Renal cortical epithelial cell (primary cell): ENCODE measurements around the gene HOXC6. TPM values are rescaled to one million over a fixed set of nuclear protein-coding genes. Genes with fewer than 3 reads are reported as not detected.

Experiments
- DNase-seq: peaks from one replicate; pipeline ENCODE4 v3.0.0-alpha.2; 2011; ENCODE audit warnings: low read depth
- total RNA-seq: library from RNA; depleted of rRNA; stranded (reverse); fragments of >200 nt; gene quantifications from 2 replicates; pipeline ENCODE4 v1.2.3, GENCODE V29; 2014

HOXC6 gene
- total RNA-seq, 1 donor from 2014 or later: 6.0 TPM

DNA sequence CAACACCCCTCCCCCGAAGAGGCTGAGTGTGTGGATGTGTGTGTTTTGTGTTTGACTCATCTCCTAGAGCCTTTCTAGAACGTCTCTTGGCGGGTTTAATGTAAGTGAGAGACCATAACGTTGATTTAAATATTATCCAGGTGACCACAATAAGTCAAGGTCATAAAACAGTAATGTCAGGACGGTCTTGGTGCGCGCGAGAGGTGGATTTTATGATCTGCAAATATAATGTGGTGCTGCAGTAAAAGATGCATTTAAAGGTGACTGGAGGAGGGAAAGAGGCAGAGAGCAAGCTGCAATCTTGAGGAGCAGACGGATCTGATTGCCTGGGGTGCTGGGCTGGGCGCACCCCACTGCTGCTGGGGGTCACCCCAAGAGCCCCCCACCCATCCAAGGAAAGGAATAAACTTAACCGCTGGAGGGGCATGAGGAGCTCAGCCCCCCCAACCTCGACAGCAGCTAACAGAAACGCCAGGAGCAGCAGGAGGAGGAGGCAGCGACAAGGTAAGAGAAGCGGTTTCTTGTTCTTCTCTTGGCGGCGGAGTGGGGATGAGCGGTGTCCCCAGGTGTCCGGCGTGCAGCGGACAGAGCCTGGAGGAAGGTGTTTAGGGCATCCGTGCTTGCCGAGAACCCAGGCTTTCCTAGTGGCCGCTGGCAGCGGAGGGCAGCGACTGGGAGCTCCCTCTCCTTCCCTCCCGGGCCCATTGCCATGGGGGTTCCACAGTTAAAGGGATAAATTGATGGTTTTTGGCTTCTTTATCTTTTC lies 37.7 kb upstream of the HOXC6 start:
- peak; percentile 60 for DNase-seq

DNA sequence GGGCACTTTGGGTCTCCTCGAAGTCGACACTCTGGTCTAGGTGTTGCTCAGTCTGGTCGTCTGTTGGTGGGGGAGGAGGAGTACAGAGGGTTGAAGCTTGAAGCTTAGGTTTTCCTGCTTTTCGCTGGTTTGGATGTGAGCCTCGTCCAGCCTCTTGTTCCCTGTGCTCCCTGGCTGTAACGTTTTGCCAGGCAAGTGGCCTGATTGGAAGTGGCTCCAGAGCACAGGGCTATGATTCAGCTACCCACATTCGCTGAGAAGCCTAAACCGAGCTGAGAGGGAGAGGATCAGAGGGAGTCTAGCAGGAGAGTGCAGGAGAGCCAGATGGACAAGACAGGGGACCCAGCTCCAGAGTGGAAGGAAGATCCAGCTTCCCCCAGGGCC lies 37.2 kb upstream of the HOXC6 start:
- peak; percentile 72 for DNase-seq

DNA sequence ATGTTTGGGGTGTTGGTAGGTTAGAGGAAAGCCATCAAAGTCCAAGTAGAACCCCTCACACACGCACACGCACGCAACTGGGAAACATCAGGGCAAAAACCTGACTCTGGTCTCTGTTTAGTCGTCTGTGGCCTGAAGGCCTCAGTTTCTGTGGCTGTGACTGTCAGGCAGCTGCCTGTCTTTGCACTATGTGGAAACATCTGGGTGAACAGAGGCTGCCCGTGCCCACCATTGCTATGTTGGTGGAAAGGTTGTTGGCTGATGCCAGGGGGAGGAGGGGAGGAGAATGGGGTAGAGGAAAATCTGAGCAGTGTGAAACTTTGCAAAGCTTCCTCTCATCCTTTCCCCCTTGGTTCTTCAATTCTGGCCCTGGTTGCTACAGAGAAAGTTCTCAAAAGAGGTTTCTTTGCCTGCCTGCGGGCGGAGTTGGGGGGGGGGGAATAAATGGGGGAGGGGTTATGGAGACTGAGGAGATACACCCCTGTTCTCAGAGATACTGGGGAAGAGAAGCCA lies 35.8 kb upstream of the HOXC6 start:
- DNase-seq: no peak

DNA sequence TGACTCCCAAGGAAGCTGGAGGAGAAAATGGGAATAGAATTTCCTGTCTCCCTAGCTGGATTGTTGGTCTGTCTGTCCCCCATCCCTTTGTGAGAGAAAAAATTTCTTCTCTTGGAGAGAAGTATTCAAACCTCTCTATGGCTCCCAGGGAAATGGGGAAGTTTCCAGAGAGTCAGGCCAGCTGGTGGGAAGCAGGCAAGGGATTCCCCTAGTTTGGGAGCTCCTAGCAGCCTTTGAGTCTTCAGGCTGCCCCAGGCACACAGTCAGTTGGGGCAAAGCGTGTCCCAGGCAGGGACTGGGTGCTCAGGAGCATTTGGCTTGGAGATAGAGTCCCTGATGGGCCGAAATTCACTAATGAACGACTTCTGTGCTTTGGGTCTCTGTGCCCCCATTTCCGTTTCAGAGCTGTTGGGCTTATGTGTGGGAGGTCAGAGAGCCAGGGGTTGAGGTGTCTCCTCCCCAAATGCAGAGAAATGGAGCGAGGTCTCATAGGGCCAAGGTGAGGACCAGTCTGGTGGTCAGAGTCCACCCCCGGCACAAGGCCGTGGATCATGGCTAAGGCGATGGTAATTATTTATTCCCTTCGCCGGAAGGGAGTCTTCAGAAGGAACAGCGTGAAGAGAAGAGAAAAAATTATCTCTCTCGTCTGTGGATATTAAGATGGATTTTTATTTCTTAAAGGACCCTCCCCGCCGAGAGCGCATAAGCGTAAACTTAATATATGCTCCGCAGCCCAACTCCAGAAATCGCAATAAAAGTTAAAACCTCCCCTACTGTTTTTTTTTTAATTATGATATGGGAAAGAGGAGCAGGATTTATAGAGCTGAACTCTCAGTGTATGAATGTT lies 34.9 kb upstream of the HOXC6 start:
- no peak for DNase-seq

DNA sequence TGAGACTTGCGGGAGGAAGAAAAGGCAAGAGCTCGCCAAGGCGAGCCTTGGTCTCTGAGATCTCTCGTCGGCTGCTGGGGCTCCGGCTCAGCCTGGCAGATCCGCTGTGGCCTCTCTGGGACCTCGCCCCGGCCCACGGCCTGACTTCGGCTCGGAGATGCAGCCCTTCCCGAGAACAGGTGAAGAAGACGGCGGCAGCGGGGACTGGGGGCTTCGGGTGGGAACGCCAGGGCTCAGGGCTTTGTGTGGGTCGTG lies 34.3 kb upstream of the HOXC6 start:
- no peak for DNase-seq

DNA sequence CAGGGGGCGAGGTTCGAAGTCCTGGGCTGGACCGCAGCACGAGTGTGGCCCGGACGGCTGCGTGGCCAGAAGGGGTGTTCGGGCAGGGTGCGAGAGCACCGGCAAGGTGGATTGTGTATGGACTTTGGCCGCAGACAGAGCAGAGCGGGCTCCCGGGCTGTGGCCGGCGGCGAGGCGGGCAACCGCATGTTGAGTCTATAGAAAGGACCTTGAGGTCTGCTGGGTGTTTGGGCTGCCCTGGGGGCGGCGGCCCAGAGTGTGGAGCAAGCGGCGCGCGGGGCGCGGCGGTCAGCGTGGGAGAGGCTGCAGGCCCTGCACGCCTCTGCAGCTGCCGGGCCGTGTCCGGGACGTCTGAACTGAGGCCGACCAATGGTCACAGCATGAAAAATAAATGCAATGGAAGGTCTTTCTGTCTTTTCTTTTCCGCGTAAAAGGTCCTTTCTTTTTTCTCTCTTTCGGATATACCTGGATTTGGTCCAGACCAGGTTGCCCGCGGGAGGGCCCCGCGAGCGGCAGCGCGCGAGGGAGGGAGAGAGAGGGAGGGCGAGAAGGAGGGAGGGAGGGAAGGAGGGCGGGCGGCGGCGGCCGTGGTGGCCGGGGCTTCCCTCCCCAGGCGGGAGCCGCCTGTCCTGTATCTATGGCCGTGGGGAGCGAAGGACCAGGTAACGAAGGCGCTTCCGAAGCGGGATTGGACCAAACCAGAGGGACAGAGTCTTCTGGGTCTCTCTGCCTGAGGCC lies 33.8 kb upstream of the HOXC6 start:
- no peak for DNase-seq

DNA sequence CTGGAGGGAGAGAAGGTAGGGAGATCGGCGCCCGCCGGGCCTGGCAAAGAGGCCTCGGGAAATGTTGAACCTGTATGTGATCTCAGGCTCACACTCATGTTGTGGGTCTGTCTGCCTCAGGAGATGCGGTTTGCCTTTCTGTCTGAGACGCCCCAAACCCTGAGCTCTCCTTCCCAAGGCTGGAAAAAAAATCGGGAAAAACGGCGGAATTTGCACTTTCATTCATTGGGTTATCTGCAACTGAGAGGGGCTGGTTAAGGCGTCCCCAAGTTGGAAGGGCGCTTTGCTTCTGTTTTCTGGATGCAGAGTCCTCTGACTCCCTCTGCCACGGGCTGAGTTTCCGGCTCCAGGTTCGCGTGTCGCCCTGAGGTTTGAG lies 33.2 kb upstream of the HOXC6 start:
- DNase-seq: no peak

DNA sequence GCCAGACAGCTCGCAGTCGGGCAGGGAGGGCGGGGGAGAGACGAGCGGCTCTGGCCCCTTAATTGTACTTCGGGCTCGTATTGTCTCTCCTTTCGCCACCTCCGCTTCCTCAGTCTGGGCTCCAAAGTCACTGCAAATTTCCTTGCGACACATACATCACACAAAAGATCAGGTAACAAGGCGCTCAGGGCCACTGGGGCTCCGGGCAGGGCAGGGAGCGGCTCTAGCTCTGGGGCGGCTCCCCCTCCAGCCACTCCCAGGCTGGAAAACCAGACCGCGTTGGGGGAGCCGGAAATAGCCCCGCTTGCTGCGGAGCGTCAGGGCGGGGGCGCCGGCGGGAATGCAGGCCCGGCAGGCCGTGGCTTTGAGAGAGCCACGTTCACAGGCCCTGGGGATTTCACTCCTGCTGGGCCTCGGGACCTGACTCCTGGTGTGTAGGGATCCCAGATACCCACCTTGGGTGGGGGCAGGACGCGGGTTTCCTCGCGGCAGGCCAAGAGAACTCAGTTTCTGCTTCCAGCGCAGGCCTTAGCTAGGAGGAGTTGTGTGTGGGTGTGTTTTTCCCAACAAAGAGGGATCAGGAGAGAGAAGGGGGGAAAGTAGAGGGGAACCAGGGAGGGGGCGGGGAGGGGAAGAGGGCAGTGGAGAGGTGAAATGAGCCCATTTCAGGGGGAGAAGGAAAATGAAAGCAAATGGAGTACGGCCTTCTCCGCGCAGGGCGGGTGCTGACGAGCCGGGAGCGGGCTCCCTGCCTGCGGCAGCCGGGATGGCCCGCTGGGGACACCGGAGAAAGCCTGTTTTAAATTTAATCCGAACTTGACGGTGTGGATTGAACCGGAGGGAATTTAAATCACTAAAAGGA lies 32.6 kb upstream of the HOXC6 start:
- DNase-seq: no peak

DNA sequence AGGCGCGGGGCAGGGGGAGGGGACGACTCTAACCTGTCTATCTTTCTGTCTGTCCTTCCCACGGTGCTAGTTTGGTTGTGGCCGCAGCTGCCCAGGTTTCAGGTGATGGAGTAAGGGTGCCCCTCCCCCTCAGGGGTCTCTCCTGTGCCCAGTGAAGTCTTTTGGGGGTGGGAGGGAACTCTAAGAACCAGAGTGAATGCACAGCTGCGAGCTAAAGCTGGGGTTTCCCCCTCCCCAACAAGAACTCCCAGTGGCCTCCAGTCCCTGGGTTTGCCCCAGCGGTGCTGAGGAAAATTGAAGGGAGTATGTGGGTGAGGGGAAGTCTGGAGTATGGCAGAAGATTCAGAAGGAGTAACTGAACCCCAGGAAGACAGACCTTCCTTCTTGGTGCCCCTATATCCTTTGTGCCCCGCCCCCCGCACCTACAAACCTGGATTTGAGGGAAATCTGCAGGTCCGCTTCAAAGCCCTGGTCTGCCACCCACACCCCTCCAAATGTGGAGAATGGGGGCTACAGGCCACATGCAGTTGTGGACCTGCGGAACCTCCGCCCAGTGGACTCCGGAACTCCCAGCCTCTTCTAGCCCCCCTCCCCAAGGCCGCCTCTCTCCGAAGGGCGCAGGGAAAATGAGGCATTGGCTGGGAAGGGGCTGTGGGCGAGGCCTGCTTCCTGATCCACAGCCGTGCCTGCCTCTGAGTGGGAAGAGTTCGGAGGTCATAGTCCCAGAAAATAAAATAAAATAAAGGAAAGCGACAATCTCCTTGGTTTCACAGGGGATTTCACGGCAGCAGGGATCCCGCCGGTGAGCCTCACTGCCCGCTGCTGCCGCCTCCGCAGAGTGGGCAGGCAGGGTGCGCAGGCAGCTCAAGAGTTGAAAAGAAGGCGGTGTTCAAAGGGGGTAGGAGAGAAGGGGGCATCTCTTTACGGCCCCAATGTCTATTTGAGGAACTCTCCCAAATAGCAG lies 31.7 kb upstream of the HOXC6 start:
- DNase-seq: no peak

DNA sequence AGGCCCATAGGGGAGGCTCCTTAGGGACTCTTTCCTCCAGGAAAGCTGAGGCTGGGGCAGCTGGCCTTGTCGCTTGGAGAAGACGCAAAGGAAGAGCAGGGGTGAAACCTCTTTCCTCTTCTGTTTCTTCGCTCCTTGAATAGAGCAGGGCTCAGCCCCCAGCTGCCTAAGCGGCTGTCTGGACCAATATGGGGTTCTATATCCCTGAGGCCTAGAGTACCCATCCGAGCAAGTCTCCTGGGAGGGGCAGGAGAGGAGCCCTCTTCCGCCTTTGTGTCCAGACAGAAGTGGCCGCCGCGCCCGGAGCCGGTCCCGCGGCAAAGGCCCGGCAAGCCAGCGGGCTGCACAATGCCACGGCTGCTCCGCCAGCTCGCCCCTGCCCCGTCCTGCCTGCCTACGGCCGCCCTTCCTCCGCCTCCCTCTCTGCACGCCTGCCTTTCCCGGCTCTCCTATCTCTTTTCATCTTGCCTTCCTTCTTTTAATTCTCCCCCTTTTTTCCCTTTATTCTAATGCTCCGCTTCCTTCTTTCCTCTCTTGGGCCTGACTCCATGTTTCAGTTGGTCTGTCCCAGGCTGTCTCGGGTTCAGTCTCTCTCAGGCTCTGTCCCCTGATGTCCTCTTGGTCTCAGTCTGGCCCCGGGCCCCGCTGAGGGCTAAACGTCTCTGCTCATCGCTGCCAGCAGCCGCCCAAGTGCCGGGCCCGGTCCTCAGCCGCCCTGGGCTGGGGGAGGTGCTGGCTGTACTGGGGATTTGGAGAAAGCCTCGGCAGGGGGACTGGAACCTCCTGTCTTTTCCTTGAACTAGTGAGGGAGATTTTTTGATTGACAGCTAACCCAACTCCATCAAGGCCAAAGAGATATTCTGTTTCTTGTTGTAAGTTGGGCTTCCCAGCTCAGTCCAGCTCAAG lies 30.8 kb upstream of the HOXC6 start:
- DNase-seq: no peak

DNA sequence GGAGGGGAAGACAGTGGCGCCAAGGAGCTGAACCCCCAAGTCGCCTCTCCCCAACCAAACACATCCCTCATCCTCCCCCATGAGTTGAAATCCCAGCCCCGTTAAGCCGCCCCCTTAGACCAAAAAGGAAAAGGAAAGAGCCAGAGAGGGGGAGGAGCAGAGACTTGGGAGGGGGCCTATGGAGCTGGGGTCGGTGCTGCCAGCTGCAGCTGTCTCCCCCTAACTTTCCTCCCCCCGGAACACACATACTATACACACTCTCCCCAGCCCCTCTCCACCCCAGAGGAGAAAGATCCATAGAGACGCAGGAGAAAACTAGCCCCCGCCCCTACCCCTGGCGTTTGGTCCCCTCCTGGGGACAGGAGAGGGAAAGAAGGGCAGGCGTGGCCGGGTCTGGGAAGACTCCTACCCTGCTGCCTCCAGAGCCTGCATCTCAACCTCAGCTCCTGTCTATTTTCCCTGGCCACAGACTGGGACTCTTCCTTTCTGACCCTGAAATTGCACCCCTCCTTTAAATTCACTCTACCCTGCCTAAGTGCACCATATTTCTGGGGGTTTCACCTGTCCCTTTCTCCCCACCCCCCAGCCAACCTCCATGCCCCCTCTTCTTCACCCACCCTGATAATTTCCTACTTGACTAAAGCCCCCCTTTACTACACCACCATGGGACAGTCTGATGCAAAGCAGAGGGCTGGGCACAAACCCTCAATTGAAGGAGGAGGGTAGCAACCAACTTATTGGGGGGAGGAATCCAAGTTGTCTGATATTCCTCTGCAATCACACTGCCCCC lies 29.9 kb upstream of the HOXC6 start:
- DNase-seq: no peak

DNA sequence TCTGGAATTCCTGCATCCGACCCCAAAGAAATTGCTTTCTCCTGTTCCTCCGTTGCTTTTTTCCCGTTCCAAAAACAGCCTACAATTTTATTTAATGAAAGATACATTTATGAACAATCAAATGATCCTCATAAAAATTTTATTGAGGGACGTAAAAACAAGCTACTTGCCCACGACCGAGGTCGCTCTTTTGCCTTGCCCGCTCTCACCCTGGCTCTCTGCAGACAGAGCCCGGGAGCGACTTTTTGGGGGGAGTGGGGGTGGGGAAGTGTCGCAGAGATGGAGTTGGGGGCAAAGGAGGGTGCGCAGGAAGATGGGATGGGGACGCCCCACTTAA lies 29.4 kb upstream of the HOXC6 start:
- DNase-seq: no peak

DNA sequence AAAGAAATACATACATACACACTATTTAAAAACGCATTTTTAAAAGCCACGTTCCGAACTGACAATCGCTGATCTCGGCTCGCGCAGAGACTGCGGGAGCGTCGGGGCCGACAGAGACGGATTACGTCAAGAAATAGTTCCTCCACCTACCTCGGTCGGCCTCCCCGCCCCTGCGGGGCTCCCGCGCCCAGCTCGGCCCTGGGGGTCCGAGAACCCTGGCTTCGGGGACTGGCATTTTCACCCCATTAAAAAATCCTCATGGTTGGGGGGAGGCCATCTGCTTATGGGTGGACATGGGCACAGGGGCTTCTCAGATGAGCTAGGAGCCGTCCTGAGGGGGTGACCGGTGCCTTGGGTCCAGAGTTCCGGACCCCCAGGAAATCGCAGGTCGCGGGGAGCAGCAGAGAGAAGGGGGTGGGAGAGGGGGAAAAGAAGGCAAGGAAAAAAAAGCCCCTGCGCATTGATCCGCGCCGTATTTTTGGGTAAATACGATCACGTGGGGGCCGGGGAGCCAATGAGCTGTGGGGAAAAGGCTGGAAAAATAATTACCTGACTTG lies 28.6 kb upstream of the HOXC6 start:
- no peak for DNase-seq

DNA sequence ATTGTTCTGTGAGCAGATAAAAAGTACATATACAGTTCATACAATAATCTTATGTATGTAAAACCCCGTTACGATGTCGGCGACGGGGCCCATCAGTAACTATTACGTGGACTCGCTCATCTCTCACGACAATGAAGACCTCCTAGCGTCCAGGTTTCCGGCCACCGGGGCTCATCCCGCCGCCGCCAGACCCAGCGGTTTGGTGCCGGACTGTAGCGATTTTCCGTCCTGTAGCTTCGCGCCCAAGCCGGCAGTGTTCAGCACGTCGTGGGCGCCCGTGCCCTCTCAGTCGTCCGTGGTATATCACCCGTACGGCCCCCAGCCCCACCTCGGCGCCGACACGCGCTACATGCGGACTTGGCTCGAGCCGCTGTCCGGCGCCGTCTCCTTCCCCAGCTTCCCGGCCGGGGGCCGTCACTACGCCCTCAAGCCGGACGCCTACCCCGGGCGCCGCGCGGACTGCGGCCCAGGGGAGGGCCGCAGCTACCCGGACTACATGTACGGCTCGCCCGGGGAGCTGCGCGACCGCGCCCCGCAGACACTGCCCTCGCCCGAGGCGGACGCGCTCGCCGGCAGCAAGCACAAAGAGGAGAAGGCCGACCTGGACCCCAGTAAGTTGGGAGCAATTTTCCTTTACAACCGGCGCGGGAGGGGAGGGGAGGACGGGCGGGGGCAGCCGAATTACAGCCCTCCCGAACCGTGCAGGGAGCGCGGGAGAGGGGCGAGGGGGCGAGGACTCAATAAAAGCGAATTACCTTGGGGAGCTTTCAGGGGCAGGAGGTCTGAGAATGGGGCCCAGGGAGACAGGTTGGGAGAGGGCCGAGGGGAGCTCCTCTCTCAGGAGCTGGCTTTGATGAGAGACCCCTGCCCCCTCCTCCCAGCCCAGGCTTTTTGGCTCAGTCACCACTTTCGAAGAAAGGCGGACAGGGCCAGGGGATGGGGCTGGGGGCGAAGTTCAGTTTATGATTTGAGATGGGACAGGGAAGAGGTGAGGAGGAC lies 27.8 kb upstream of the HOXC6 start, which contains the start of gene HOXC9:
HOXC9 (plus strand) TSS at position 46 of the 999 bp plus-strand sequence; CDS start at position 74, 28 bp downstream.
- no peak for DNase-seq

DNA sequence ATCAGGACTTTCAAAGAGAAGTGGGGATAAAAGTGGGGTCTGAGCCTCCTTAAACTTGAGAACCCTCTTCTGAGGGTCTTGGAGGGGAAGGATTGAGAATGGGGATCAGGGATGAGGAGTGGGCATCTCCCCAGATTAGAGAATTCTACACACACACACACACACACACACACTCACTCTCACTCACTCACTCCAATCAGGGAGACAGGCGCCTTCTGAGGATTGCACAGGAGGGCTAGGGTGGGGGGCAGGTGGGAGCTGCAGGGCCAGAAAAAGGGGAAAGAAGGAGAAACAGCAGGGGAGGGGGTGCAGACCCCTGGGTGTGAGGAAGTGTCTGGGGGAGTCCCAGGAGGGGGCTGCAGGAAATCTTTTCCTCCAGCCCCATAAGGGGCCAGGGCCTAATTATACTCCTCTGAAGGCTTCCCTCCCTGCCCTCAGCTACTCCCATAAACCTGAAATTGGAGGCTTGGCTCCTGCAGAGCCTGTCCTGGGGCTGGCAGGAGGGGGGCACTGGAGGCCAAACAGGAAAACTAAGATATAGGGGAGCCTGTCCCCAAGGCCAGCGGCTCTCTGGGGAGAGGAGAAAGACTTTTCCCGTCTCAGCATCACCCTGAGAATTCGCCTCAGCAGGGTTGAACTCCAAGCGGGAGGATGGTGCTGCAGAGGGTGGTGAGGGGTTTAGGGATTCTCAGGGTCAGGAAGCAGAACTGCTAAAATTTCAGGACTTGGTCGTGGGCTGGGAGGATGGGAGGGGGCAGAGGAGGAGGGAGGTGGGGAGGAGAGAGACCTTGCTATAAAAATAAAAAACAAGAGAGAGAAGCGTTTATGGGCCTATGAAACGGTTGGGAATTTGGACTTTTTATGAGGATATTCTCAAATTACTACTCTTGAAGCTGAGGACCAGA lies 26.7 kb upstream of the HOXC6 start:
- DNase-seq: no peak
